Activated naive CD4-positive, alpha-beta T cell treated with Interleukin-2 at 50 U/mL for 16 hours (primary cell): ENCODE data around the gene SELENOP.

Experiments used
- DNase-seq: peaks from one replicate; pipeline ENCODE4 v3.0.0-alpha.2; 2020

The SELENOP gene

GRCh38 chr5:42787845-42788244 lies 23.8 kb downstream of the SELENOP start:
- no peak for DNase-seq

GRCh38 chr5:42787073-42787472 lies 24.6 kb downstream of the SELENOP start:
- no peak for DNase-seq

GRCh38 chr5:42785756-42786155 lies 25.9 kb downstream of the SELENOP start:
- DNase-seq: no peak

- no peak for DNase-seq
Observed at GRCh38 chr5:42784132-42784531, 27.6 kb downstream of the SELENOP start.

GRCh38 chr5:42781584-42781983 lies 30.1 kb downstream of the SELENOP start:
- DNase-seq: no peak

GRCh38 chr5:42779083-42779482 lies 32.6 kb downstream of the SELENOP start:
- DNase-seq: no peak

GRCh38 chr5:42772265-42772993 lies 39.3 kb downstream of the SELENOP start:
- DNase-seq: no peak

- DNase-seq: no peak
Observed at GRCh38 chr5:42770003-42770402, 41.7 kb downstream of the SELENOP start.

GRCh38 chr5:42768106-42768504 lies 43.6 kb downstream of the SELENOP start:
- no peak for DNase-seq

- no peak for DNase-seq
Observed at GRCh38 chr5:42767491-42768105, 44.1 kb downstream of the SELENOP start.

GRCh38 chr5:42761791-42762190 lies 49.9 kb downstream of the SELENOP start:
- DNase-seq: no peak

GRCh38 chr5:42760426-42760825 lies 51.3 kb downstream of the SELENOP start:
- no peak for DNase-seq

GRCh38 chr5:42759456-42759855 lies 52.2 kb downstream of the SELENOP start:
- DNase-seq: no peak

GRCh38 chr5:42756606-42757601 lies 54.8 kb downstream of the SELENOP start, which contains the start of gene CCDC152:
Gene CCDC152, plus strand, starts transcription at chr5:42756818. Its CDS starts 2,304 bp downstream, at chr5:42759122.
- DNase-seq: peak; percentile 65

- no peak for DNase-seq
Observed at GRCh38 chr5:42753099-42753498, 58.6 kb downstream of the SELENOP start.

GRCh38 chr5:42751044-42751443 lies 60.6 kb downstream of the SELENOP start:
- DNase-seq: no peak

GRCh38 chr5:42750507-42750906 lies 61.2 kb downstream of the SELENOP start:
- no peak for DNase-seq
